Effector memory CD8-positive, alpha-beta T cell (primary cell): Measurements from ENCODE around the gene TSGA10.

Source experiments
- ATAC-seq: fragments of 150-1000 bp; cut with Tn5 transposase; replicated peaks from 2 replicates; pipeline ENCODE4 v1.10.0; 2021; ENCODE audit warnings: mild to moderate bottlenecking, moderate library complexity
- DNase-seq, 3 experiments: peaks; one replicate each; pipeline ENCODE4 v3.0.0; 2021
- H3K27ac Mint-ChIP-seq, 2 donors: one replicate each; pipeline ENCODE4 v1.8.0; 2022; ENCODE audit warnings: mild to moderate bottlenecking in 2 of 2, mixed read lengths in 2 of 2, moderate library complexity in 2 of 2
- H3K27me3 Mint-ChIP-seq, 2 donors: one replicate each; pipeline ENCODE4 v1.8.0; 2022; ENCODE audit warnings: mixed read lengths in 2 of 2
- H3K36me3 Mint-ChIP-seq: one replicate; pipeline ENCODE4 v1.8.0; 2022; ENCODE audit warnings: mild to moderate bottlenecking, moderate library complexity, mixed read lengths; ENCODE audit not compliant: insufficient read depth
- H3K4me1 Mint-ChIP-seq, 2 donors: one replicate each; pipeline ENCODE4 v1.8.0; 2022; ENCODE audit warnings: low read depth in 2 of 2, mixed read lengths in 2 of 2
- H3K4me3 Mint-ChIP-seq, 2 donors: one replicate each; pipeline ENCODE4 v1.8.0; 2022; ENCODE audit warnings: mild to moderate bottlenecking in 2 of 2, mixed read lengths in 2 of 2, moderate library complexity in 2 of 2
- H3K9me3 Mint-ChIP-seq, 2 donors: one replicate each; pipeline ENCODE4 v1.8.0; 2022; ENCODE audit warnings: mixed read lengths in 2 of 2

The TSGA10 gene

GRCh38 chr2:99171377-99172140, 16.8 kb upstream of the TSGA10 start:
- DNase-seq = no peak
- Mint-ChIP-seq H3K36me3 (peaks cover 74% of the 10 kb centered on the region), H3K4me1 (peaks cover 12 to 26% of the 10 kb centered on the region in 2 donors), H3K27me3 (no peaks in the 10 kb centered on the region), H3K4me3 (no peak overlapping the region), H3K9me3 (no peaks in the 10 kb centered on the region), H3K27ac (peak overlapping the region; percentile 59 to 60)
- no peak for ATAC-seq

GRCh38 chr2:99169534-99169933, 14.8 kb upstream of the TSGA10 start:
- Mint-ChIP-seq H3K4me1 (peaks cover 3 to 21% of the 10 kb centered on the region in 2 donors), H3K27ac (peak overlapping the region in 1 of 2 donors; percentile 72), H3K4me3 (no peak overlapping the region), H3K27me3 (no peaks in the 10 kb centered on the region), H3K9me3 (no peaks in the 10 kb centered on the region), H3K36me3 (peaks cover 58% of the 10 kb centered on the region)
- DNase-seq (no peak), ATAC-seq (no peak)

- no peaks in the 10 kb centered on the region for H3K9me3 Mint-ChIP-seq
- H3K4me3 Mint-ChIP-seq = no peak overlapping the region
- ATAC-seq (no peak), DNase-seq (no peak)
- peaks cover 3 to 17% of the 10 kb centered on the region in 2 donors for H3K4me1 Mint-ChIP-seq
- peak overlapping the region in 1 of 2 donors; percentile 74 for H3K27ac Mint-ChIP-seq
- peaks cover 35% of the 10 kb centered on the region for H3K36me3 Mint-ChIP-seq
- H3K27me3 Mint-ChIP-seq = no peaks in the 10 kb centered on the region
Observed at GRCh38 chr2:99166218-99166617, 11.5 kb upstream of the TSGA10 start.

GRCh38 chr2:99159594-99159993, 4.9 kb upstream of the TSGA10 start:
- peaks cover 39% of the 10 kb centered on the region for H3K36me3 Mint-ChIP-seq
- no peaks in the 10 kb centered on the region for H3K27me3 Mint-ChIP-seq
- peak overlapping the region; percentile 42 to 59 for H3K27ac Mint-ChIP-seq
- peaks cover 20 to 40% of the 10 kb centered on the region in 2 donors for H3K4me1 Mint-ChIP-seq
- ATAC-seq (no peak), DNase-seq (no peak)
- no peaks in the 10 kb centered on the region for H3K9me3 Mint-ChIP-seq
- no peak overlapping the region for H3K4me3 Mint-ChIP-seq

- no peak for DNase-seq
- Mint-ChIP-seq H3K36me3 (peaks cover 42% of the 10 kb centered on the region), H3K9me3 (no peaks in the 10 kb centered on the region), H3K27ac (no peak overlapping the region), H3K4me3 (no peak overlapping the region), H3K27me3 (no peaks in the 10 kb centered on the region), H3K4me1 (peaks cover 28 to 44% of the 10 kb centered on the region in 2 donors)
- ATAC-seq = no peak
Observed at GRCh38 chr2:99158599-99158998, 3.9 kb upstream of the TSGA10 start.

- peak overlapping the region in 1 of 2 donors; percentile 41 for H3K27ac Mint-ChIP-seq
- H3K27me3 Mint-ChIP-seq = no peaks in the 10 kb centered on the region
- peak overlapping the region in 1 of 2 donors; percentile 3 for H3K4me3 Mint-ChIP-seq
- DNase-seq (no peak), ATAC-seq (no peak)
- H3K9me3 Mint-ChIP-seq = no peaks in the 10 kb centered on the region
- peaks cover 41% of the 10 kb centered on the region for H3K36me3 Mint-ChIP-seq
- H3K4me1 Mint-ChIP-seq = peaks cover 28 to 44% of the 10 kb centered on the region in 2 donors
Observed at GRCh38 chr2:99156891-99157290, 2.1 kb upstream of the TSGA10 start.

- Mint-ChIP-seq H3K4me3 (peak overlapping the region in 1 of 2 donors; percentile 89), H3K36me3 (peaks cover 29% of the 10 kb centered on the region), H3K27ac (no peak overlapping the region), H3K4me1 (peaks cover 25 to 38% of the 10 kb centered on the region in 2 donors), H3K27me3 (no peaks in the 10 kb centered on the region), H3K9me3 (no peaks in the 10 kb centered on the region)
- DNase-seq (no peak), ATAC-seq (no peak)
Observed at GRCh38 chr2:99153921-99154604, 679 bp downstream of the TSGA10 start.

- Mint-ChIP-seq H3K36me3 (peaks cover 24% of the 10 kb centered on the region), H3K27ac (no peak overlapping the region), H3K9me3 (no peaks in the 10 kb centered on the region), H3K27me3 (no peaks in the 10 kb centered on the region), H3K4me1 (peaks cover 22 to 29% of the 10 kb centered on the region in 2 donors), H3K4me3 (no peak overlapping the region)
- ATAC-seq (no peak), DNase-seq (no peak)
Observed at GRCh38 chr2:99152199-99152895, 2.4 kb downstream of the TSGA10 start.

- Mint-ChIP-seq H3K36me3 (peaks cover 15% of the 10 kb centered on the region), H3K4me1 (peaks cover 15 to 16% of the 10 kb centered on the region in 2 donors), H3K27me3 (no peaks in the 10 kb centered on the region), H3K4me3 (no peak overlapping the region), H3K27ac (no peak overlapping the region), H3K9me3 (no peaks in the 10 kb centered on the region)
- no peak for DNase-seq
- ATAC-seq = no peak
Observed at GRCh38 chr2:99150706-99151105, 4.0 kb downstream of the TSGA10 start.

GRCh38 chr2:99141110-99142108, 13.3 kb downstream of the TSGA10 start, which contains the start of gene C2orf15:
Gene C2orf15 (plus strand): TSS chr2:99141707. CDS start chr2:99150559, 8,852 bp downstream.
- Mint-ChIP-seq H3K9me3 (no peaks in the 10 kb centered on the region), H3K4me1 (peaks cover 4 to 7% of the 10 kb centered on the region in 2 donors), H3K4me3 (peak within 1 kb of the TSS; percentile 93 to 98), H3K27ac (peak within 1 kb of the TSS; percentile 97), H3K36me3 (peaks cover 20% of the 10 kb centered on the region), H3K27me3 (no peaks in the 10 kb centered on the region)
- DNase-seq (peak; percentile 94 to 96 (median 96)), ATAC-seq (peak; percentile 83)

GRCh38 chr2:99140860-99141109, 14.0 kb downstream of the TSGA10 start:
- H3K9me3 Mint-ChIP-seq = no peaks in the 10 kb centered on the region
- no peaks in the 10 kb centered on the region for H3K27me3 Mint-ChIP-seq
- peaks cover 20% of the 10 kb centered on the region for H3K36me3 Mint-ChIP-seq
- peaks cover 4 to 7% of the 10 kb centered on the region in 2 donors for H3K4me1 Mint-ChIP-seq
- ATAC-seq = no peak
- H3K4me3 Mint-ChIP-seq = peak overlapping the region; percentile 93 to 98
- peak overlapping the region; percentile 97 for H3K27ac Mint-ChIP-seq
- DNase-seq = no peak

- Mint-ChIP-seq H3K27ac (peak overlapping the region; percentile 97), H3K9me3 (no peaks in the 10 kb centered on the region), H3K4me1 (peaks cover 4 to 7% of the 10 kb centered on the region in 2 donors), H3K4me3 (peak overlapping the region; percentile 93 to 98), H3K27me3 (no peaks in the 10 kb centered on the region), H3K36me3 (peaks cover 20% of the 10 kb centered on the region)
- ATAC-seq (no peak), DNase-seq (no peak)
Observed at GRCh38 chr2:99140056-99140859, 14.5 kb downstream of the TSGA10 start.
